Astrocyte (in vitro differentiated cells and primary cell): ENCODE results near the gene TSPAN15.

Source experiments
- EZH2 ChIP-seq: IDR thresholded peaks from 2 replicates; pipeline ENCODE4 v1.6.1; 2012; ENCODE audit warnings: mild to moderate bottlenecking, low read length, inconsistent platforms; ENCODE audit not compliant: insufficient read depth
- TF ChIP-seq, protein P1 (sequence below): IDR thresholded peaks from 2 replicates; pipeline ENCODE4 v1.5.1; 2011; ENCODE audit warnings: low read depth, mild to moderate bottlenecking, inconsistent platforms, low read length, moderate library complexity; ENCODE audit not compliant: insufficient read depth

DNA sequence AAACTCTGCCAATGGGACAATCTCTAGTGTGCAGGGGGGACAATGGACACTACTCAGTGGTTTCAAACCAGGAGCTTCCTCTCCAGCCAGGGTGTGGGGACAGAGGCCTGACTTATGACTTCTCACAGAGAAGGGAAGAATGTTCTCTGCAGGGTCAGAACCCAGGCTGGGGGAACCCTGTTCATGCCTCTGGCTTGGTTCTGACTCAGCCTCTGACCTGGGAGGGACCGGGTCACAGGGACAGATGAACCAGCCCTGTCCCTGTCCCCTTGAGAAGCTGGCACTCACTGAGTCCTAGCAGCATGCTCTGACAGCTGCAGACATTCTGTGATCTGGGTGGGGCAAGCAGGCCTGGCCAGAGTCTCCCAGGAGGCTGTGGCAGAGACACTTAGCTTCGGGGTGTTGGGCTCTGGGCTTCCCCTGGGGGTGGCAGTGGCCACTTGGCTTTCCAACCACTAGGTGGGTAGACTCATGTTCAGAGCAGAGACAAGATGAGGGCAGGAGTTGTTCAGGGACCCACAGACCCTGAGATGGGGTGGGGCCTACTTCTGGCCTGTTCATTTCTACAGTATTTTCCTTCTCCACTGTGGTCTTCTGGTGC, 13.6 kb downstream of the TSPAN15 start:
- TF ChIP-seq EZH2: no peak
- TF ChIP-seq, protein P1, sequence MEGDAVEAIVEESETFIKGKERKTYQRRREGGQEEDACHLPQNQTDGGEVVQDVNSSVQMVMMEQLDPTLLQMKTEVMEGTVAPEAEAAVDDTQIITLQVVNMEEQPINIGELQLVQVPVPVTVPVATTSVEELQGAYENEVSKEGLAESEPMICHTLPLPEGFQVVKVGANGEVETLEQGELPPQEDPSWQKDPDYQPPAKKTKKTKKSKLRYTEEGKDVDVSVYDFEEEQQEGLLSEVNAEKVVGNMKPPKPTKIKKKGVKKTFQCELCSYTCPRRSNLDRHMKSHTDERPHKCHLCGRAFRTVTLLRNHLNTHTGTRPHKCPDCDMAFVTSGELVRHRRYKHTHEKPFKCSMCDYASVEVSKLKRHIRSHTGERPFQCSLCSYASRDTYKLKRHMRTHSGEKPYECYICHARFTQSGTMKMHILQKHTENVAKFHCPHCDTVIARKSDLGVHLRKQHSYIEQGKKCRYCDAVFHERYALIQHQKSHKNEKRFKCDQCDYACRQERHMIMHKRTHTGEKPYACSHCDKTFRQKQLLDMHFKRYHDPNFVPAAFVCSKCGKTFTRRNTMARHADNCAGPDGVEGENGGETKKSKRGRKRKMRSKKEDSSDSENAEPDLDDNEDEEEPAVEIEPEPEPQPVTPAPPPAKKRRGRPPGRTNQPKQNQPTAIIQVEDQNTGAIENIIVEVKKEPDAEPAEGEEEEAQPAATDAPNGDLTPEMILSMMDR: no peak
